HG03469 (cell line): ENCODE measurements around the gene CELF1.

Experiments
- ATAC-seq: cut with Tn5 transposase; IDR thresholded peaks from one replicate; pipeline ENCODE4 v1.9.1; 2021; ENCODE audit warnings: mild to moderate bottlenecking, moderate library complexity, moderate number of reproducible peaks; ENCODE audit not compliant: unreplicated experiment

CELF1 gene

GRCh38 chr11:47552566-47553405 is at the start of gene CELF1:
CELF1 (minus strand) TSS chr11:47553132; CDS start chr11:47499523, 53,609 bp downstream.
- ATAC-seq: peak; percentile 79

GRCh38 chr11:47599902-47600301 is 47.0 kb upstream of the CELF1 start:
- ATAC-seq: no peak

GRCh38 chr11:47595967-47596366 is 43.0 kb upstream of the CELF1 start:
- ATAC-seq: no peak

- no peak for ATAC-seq
Observed at GRCh38 chr11:47595029-47595428, 42.1 kb upstream of the CELF1 start.

GRCh38 chr11:47593934-47594855 is 41.3 kb upstream of the CELF1 start, which contains the start of gene C1QTNF4:
C1QTNF4 (minus strand) TSS chr11:47594411; CDS start chr11:47590810, 3,601 bp downstream.
- ATAC-seq: no peak

GRCh38 chr11:47593492-47593933 is 40.6 kb upstream of the CELF1 start:
- no peak for ATAC-seq

- ATAC-seq: no peak
Observed at GRCh38 chr11:47592970-47593369, 40.0 kb upstream of the CELF1 start.

GRCh38 chr11:47592251-47592650 is 39.3 kb upstream of the CELF1 start:
- ATAC-seq: no peak

GRCh38 chr11:47591764-47592163 is 38.8 kb upstream of the CELF1 start:
- no peak for ATAC-seq

GRCh38 chr11:47589977-47590861 is 37.3 kb upstream of the CELF1 start:
- ATAC-seq: no peak

GRCh38 chr11:47589584-47589976 is 36.6 kb upstream of the CELF1 start:
- ATAC-seq: no peak

- ATAC-seq: no peak
Observed at GRCh38 chr11:47589118-47589517, 36.2 kb upstream of the CELF1 start.

- no peak for ATAC-seq
Observed at GRCh38 chr11:47587723-47588326, 34.9 kb upstream of the CELF1 start.

- ATAC-seq: no peak
Observed at GRCh38 chr11:47587039-47587716, 34.2 kb upstream of the CELF1 start.

- ATAC-seq: no peak
Observed at GRCh38 chr11:47586098-47586855, 33.3 kb upstream of the CELF1 start, which contains the start of gene FAM180B. FAM180B (plus strand) TSS chr11:47586678; CDS start chr11:47586769, 91 bp downstream.

- ATAC-seq: no peak
Observed at GRCh38 chr11:47583844-47584243, 30.9 kb upstream of the CELF1 start.

- peak; percentile 75 for ATAC-seq
Observed at GRCh38 chr11:47578524-47579494, 25.9 kb upstream of the CELF1 start, which contains the start of the genes KBTBD4 and NDUFS3. KBTBD4 (minus strand) TSS chr11:47578970; CDS start chr11:47578951, 19 bp downstream. NDUFS3 (plus strand) TSS chr11:47579074; CDS start chr11:47579092, 18 bp downstream.
